SK-N-SH (cell line): ENCODE results near the gene PTGFR. TPM values are rescaled to one million over a fixed set of nuclear protein-coding genes. Genes with fewer than 3 reads are reported as not detected.

Source experiments
- CTCF ChIA-PET: fragments of 300-600, 350-600 bp; formaldehyde crosslinking; extraction: SDS; loops from one replicate; lab custom pipeline; 2021; lab: Yijun Ruan, JAX
- POLR2A ChIA-PET: fragments of 350-600 bp; sonication (Branson Sonifier 250); formaldehyde crosslinking; extraction: SDS; loops from one replicate; lab custom pipeline; 2020; ENCODE audit warnings: antibody characterized with exemption, inconsistent platforms; lab: Yijun Ruan, JAX
- DNase-seq: peaks from one replicate; pipeline ENCODE4 v3.0.0; 2012
- H2AFZ ChIP-seq: fragments of 200-600 bp; sonication (generic); 2 replicates; pipeline ENCODE4 v1.8.1; 2016; ENCODE audit warnings: antibody characterized with exemption, mild to moderate bottlenecking, low read depth
- H3F3A ChIP-seq: fragments of 200-600 bp; sonication (generic); replicated peaks from 2 replicates; pipeline ENCODE3; 2016; ENCODE audit warnings: antibody characterized with exemption, mild to moderate bottlenecking; ENCODE audit not compliant: insufficient read depth
- H3K27ac ChIP-seq, 2 experiments: fragments of 200-500 bp in 1 of 2; fragments of 200-600 bp in 1 of 2; sonication (Bioruptor generic) in 1 of 2; sonication (generic), shearing (Covaris generic) in 1 of 2; 2 replicates each; pipeline versions ENCODE4 v1.5.1 to v1.6.1; 2014 to 2016; ENCODE audit warnings: low read depth in 2 of 2, inconsistent platforms in 1 of 2, low read length in 1 of 2, mild to moderate bottlenecking in 1 of 2, mixed read lengths in 1 of 2
- H3K27me3 ChIP-seq: fragments of 200-600 bp; sonication (generic), shearing (Covaris generic); 2 replicates; pipeline ENCODE4 v1.6.1; 2016; ENCODE audit warnings: mixed run types; ENCODE audit not compliant: insufficient read depth
- H3K36me3 ChIP-seq, 2 experiments: fragments of 200-500 bp in 1 of 2; fragments of 200-600 bp in 1 of 2; sonication (Bioruptor generic) in 1 of 2; sonication (generic) in 1 of 2; replicated peaks in 1 of 2; 2 replicates each; pipeline versions ENCODE3 to v1.5.1; 2014 to 2016; ENCODE audit warnings: low read length in 1 of 2, mild to moderate bottlenecking in 1 of 2; ENCODE audit not compliant: insufficient read depth in 2 of 2, control insufficient read depth in 1 of 2
- H3K4me1 ChIP-seq, 2 experiments: fragments of 200-500 bp in 1 of 2; fragments of 200-600 bp in 1 of 2; sonication (Bioruptor generic) in 1 of 2; sonication (generic), shearing (Covaris generic) in 1 of 2; 2 replicates each; pipeline versions ENCODE4 v1.5.1 to v1.6.1; 2014 to 2016; ENCODE audit warnings: low read depth in 1 of 2, low read length in 1 of 2, mixed run types in 1 of 2; ENCODE audit not compliant: insufficient read depth in 2 of 2, control insufficient read depth in 1 of 2
- H3K4me2 ChIP-seq: fragments of 200-600 bp; sonication (generic), shearing (Covaris generic); 2 replicates; pipeline ENCODE4 v1.6.1; 2017; ENCODE audit warnings: mixed run types
- H3K4me3 ChIP-seq, 2 experiments: fragments of 200-500 bp in 1 of 2; fragments of 200-600 bp in 1 of 2; sonication (Bioruptor generic) in 1 of 2; sonication (generic), shearing (Covaris generic) in 1 of 2; 2 replicates each; pipeline versions ENCODE4 v1.5.1 to v1.8.1; 2014 to 2016; ENCODE audit warnings: low read depth in 2 of 2, inconsistent platforms in 1 of 2, low read length in 1 of 2, mild to moderate bottlenecking in 1 of 2, mixed read lengths in 1 of 2, moderate library complexity in 1 of 2
- H3K79me2 ChIP-seq: fragments of 200-600 bp; sonication (generic); 2 replicates; pipeline ENCODE4 v1.8.1; 2017; ENCODE audit warnings: mild to moderate bottlenecking; ENCODE audit not compliant: insufficient read depth
- H3K9ac ChIP-seq: fragments of 200-600 bp; sonication (generic); 2 replicates; pipeline ENCODE4 v1.6.1; 2017; ENCODE audit warnings: mixed run types
- H3K9me2 ChIP-seq: fragments of 200-600 bp; sonication (generic); 2 replicates; pipeline ENCODE4 v1.6.1; 2017; ENCODE audit warnings: mixed run types
- H3K9me3 ChIP-seq: fragments of 200-600 bp; sonication (generic); 2 replicates; pipeline ENCODE4 v1.6.1; 2017; ENCODE audit warnings: mixed run types, mild to moderate bottlenecking, moderate library complexity
- H4K20me1 ChIP-seq: fragments of 200-600 bp; sonication (generic); 2 replicates; pipeline ENCODE4 v1.6.1; 2017; ENCODE audit warnings: mild to moderate bottlenecking, mixed run types; ENCODE audit not compliant: insufficient read depth
- CTCF ChIP-seq: fragments of 200-600 bp; sonication (generic); IDR thresholded peaks from 2 replicates; pipeline ENCODE4 v1.6.1; 2017; ENCODE audit warnings: antibody characterized with exemption, mild to moderate bottlenecking, moderate library complexity
- EP300 ChIP-seq, 2 experiments: IDR thresholded peaks; 2 replicates each; pipeline versions ENCODE4 v1.4.0 to v1.6.1; 2012; ENCODE audit warnings: borderline replicate concordance in 1 of 2, low read depth in 1 of 2, low read length in 1 of 2
- FOXM1 ChIP-seq: IDR thresholded peaks from 2 replicates; pipeline ENCODE4 v1.4.0; 2012; ENCODE audit warnings: low read depth, mild to moderate bottlenecking
- MXI1 ChIP-seq: IDR thresholded peaks from 2 replicates; pipeline ENCODE4 v1.6.1; 2012; ENCODE audit warnings: mild to moderate bottlenecking, low read depth, low read length, improper control_type of control experiment
- REST ChIP-seq: IDR thresholded peaks from 2 replicates; pipeline ENCODE4 v1.6.1; 2012; ENCODE audit warnings: mild to moderate bottlenecking, low read depth, low read length, moderate library complexity
- USF1 ChIP-seq: IDR thresholded peaks from 2 replicates; pipeline ENCODE4 v1.4.0; 2012; ENCODE audit warnings: low read depth, borderline replicate concordance
- YY1 ChIP-seq: IDR thresholded peaks from 2 replicates; pipeline ENCODE4 v1.4.0; 2012; ENCODE audit warnings: low read depth, mild to moderate bottlenecking
- polyA plus RNA-seq, 3 experiments: library from polyadenylated mRNA; depleted of rRNA; stranded (reverse); fragments of >200 nt; gene quantifications; 2 replicates each; pipeline ENCODE4 v1.2.3, GENCODE V29; 2012
- TF ChIP-seq, protein P1 (sequence below): IDR thresholded peaks from 2 replicates; pipeline ENCODE4 v1.4.0; 2012; ENCODE audit warnings: low read depth, borderline replicate concordance
- TF ChIP-seq, protein P2 (sequence below): IDR thresholded peaks from 2 replicates; pipeline ENCODE4 v1.4.0; 2012; ENCODE audit warnings: low read depth
- TF ChIP-seq, protein P3 (sequence below): fragments of 150-350 bp; IDR thresholded peaks from 2 replicates; pipeline ENCODE4 v1.6.1; 2017; ENCODE audit warnings: antibody characterized with exemption, low read length, low read depth, borderline replicate concordance
- TF ChIP-seq, protein P4 (sequence below): IDR thresholded peaks from 2 replicates; pipeline ENCODE4; 2012

The PTGFR gene
- polyA plus RNA-seq, 1 of the 3 experiments (the other 2 are of a cell fraction), result 2.2 TPM

- Histone ChIP-seq H2AFZ (no peak overlapping the region), H4K20me1 (no peaks in the 10 kb centered on the region), H3K9me2 (no peaks in the 10 kb centered on the region), H3F3A (no peaks in the 10 kb centered on the region), H3K9me3 (no peaks in the 10 kb centered on the region), H3K79me2 (no peaks in the 10 kb centered on the region), H3K4me1 (no peaks in the 10 kb centered on the region), H3K9ac (no peak overlapping the region), H3K4me3 (no peak overlapping the region), H3K27me3 (no peaks in the 10 kb centered on the region), H3K36me3 (no peaks in the 10 kb centered on the region), H3K4me2 (no peak overlapping the region), H3K27ac (no peak overlapping the region)
- DNase-seq, result no peak
- TF ChIP-seq USF1 (no peak), YY1 (no peak), FOXM1 (no peak), EP300 (IDR thresholded peaks at IDR 0.05; ENCODE audit: borderline replicate concordance in 1 of 2, low read depth in 1 of 2, low read length in 1 of 2) (no peak), CTCF (no peak), MXI1 (no peak), REST (no peak)
- TF ChIP-seq, protein P1, sequence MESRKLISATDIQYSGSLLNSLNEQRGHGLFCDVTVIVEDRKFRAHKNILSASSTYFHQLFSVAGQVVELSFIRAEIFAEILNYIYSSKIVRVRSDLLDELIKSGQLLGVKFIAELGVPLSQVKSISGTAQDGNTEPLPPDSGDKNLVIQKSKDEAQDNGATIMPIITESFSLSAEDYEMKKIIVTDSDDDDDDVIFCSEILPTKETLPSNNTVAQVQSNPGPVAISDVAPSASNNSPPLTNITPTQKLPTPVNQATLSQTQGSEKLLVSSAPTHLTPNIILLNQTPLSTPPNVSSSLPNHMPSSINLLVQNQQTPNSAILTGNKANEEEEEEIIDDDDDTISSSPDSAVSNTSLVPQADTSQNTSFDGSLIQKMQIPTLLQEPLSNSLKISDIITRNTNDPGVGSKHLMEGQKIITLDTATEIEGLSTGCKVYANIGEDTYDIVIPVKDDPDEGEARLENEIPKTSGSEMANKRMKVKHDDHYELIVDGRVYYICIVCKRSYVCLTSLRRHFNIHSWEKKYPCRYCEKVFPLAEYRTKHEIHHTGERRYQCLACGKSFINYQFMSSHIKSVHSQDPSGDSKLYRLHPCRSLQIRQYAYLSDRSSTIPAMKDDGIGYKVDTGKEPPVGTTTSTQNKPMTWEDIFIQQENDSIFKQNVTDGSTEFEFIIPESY, result no peak
- TF ChIP-seq, protein P2, sequence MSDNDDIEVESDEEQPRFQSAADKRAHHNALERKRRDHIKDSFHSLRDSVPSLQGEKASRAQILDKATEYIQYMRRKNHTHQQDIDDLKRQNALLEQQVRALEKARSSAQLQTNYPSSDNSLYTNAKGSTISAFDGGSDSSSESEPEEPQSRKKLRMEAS, result no peak
- TF ChIP-seq, protein P3, sequence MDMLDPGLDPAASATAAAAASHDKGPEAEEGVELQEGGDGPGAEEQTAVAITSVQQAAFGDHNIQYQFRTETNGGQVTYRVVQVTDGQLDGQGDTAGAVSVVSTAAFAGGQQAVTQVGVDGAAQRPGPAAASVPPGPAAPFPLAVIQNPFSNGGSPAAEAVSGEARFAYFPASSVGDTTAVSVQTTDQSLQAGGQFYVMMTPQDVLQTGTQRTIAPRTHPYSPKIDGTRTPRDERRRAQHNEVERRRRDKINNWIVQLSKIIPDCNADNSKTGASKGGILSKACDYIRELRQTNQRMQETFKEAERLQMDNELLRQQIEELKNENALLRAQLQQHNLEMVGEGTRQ, result no peak
- TF ChIP-seq, protein P4, sequence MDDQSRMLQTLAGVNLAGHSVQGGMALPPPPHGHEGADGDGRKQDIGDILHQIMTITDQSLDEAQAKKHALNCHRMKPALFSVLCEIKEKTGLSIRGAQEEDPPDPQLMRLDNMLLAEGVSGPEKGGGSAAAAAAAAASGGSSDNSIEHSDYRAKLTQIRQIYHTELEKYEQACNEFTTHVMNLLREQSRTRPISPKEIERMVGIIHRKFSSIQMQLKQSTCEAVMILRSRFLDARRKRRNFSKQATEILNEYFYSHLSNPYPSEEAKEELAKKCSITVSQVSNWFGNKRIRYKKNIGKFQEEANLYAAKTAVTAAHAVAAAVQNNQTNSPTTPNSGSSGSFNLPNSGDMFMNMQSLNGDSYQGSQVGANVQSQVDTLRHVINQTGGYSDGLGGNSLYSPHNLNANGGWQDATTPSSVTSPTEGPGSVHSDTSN, result no peak
- ChIA-PET POLR2A (no interaction called here), CTCF (interaction anchor here (0.7 kb wide), 1 partner anchor 140 kb away, joined by 3 read pairs; no protein-coding TSS in a partner anchor)
These were observed 16.7 kb upstream of the PTGFR start for GRCh38 chr1:78474092-78474491.
